HL-60 (cell line): ENCODE results near the gene TENM3.

Experiments used
- CTCF ChIP-seq: IDR thresholded peaks from one replicate; pipeline ENCODE4 v1.5.1; 2011; ENCODE audit warnings: low read length, control low read depth, inconsistent platforms; ENCODE audit not compliant: insufficient read depth
- POLR2AphosphoS5 ChIP-seq: IDR thresholded peaks from 2 replicates; pipeline ENCODE4 v1.6.1; 2012; ENCODE audit warnings: low read depth
- REST ChIP-seq: IDR thresholded peaks from 2 replicates; pipeline ENCODE4 v1.6.1; 2012; ENCODE audit warnings: low read depth; ENCODE audit not compliant: insufficient replicate concordance

DNA sequence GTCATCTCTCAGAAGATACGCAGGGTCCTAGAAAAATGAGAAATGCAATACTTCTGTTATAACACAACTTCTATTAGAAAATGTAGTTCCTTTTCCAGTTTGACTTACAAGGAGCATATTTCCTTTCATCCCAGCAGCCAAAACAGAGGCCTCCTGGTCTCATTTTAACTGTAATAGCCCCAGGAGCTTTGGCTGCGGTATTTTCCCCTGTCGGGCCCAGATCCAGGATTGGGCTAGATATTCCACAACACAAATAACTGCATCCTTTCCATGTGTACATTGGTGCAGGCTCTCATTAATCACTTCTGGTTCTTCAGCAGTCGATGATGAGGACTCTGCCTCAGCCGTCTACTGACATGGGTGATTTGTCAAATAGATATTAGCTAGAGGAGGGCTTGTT, 166.1 kb downstream of the TENM3 start:
- TF ChIP-seq CTCF = no peak
- no peak for TF ChIP-seq POLR2AphosphoS5
- TF ChIP-seq REST = no peak
